Measurements from ENCODE around the gene DCXR. TPM values are rescaled to one million over a fixed set of nuclear protein-coding genes. Genes with fewer than 3 reads are reported as not detected.

DCXR gene
- total and polyA plus RNA-seq, 2 donors (not counting 3 experiments of a cell fraction or from before 2014, with no cell fraction given): 93.0 to 178 TPM

GRCh38 chr17:82016061-82016874 lies 21.2 kb downstream of the DCXR start:
- no peaks in the 10 kb centered on the region for H3K79me2 ChIP-seq (ENCODE audit: control insufficient read depth, insufficient read depth, low read length)
- POLR2A ChIA-PET: no interaction called here
- no TSS peak for BruUV-seq (replicated peaks)
- FAIRE-seq (no peak), DNase-seq (ENCODE audit: low read depth, low spot score) (no peak)
- CTCF ChIA-PET: interaction anchor here (2.6 to 9.1 kb wide), 2 partner anchors 12 to 56 kb away, joined by 8 to 345 read pairs; partner anchors contain the start of gene NOTUM
- TF ChIP-seq POLR2A (IDR thresholded peaks at IDR 0.05; ENCODE audit: low read depth, low read length) (no peak), MYC (IDR thresholded peaks at IDR 0.05; ENCODE audit: low read depth, low read length) (no peak), GATA2 (IDR thresholded peaks at IDR 0.05; ENCODE audit: insufficient read depth, insufficient read length, low read depth, low read length) (no peak), CTCF (IDR thresholded peaks at IDR 0.05; ENCODE audit: extremely low read depth in 1 of 2, insufficient read depth in 1 of 2, low read depth in 1 of 2, low read length in 2 of 2) (no peak), FOS (IDR thresholded peaks at IDR 0.05; ENCODE audit: borderline replicate concordance, insufficient read depth, low read length) (no peak), MAX (IDR thresholded peaks at IDR 0.05; ENCODE audit: insufficient read depth, insufficient read length) (no peak), EZH2 (IDR thresholded peaks at IDR 0.05; ENCODE audit: borderline replicate concordance, low read depth, low read length, severe bottlenecking) (no peak), POLR2AphosphoS5 (IDR thresholded peaks at IDR 0.05; ENCODE audit: insufficient read depth, low read depth, low read length) (no peak), JUN (IDR thresholded peaks at IDR 0.05; ENCODE audit: borderline replicate concordance, insufficient read depth, insufficient read length, low read depth) (no peak)
- no peaks in the 10 kb centered on the region for H3K9me3 ChIP-seq (replicated peaks; ENCODE audit: control insufficient read depth, insufficient read depth, low read length)
- H3K27me3 ChIP-seq (ENCODE audit: control insufficient read depth in 2 of 2, insufficient read depth in 2 of 2, low read length in 2 of 2): no peaks in the 10 kb centered on the region
- H3K9ac ChIP-seq (replicated peaks; ENCODE audit: extremely low read depth, insufficient read depth, low read length): no peak overlapping the region
- no peak overlapping the region for H3K4me2 ChIP-seq (ENCODE audit: insufficient read depth, low read length)
- H4K20me1 ChIP-seq (replicated peaks; ENCODE audit: control insufficient read depth, extremely low read depth, insufficient read depth, low read length): no peaks in the 10 kb centered on the region
- no peak overlapping the region for H2AFZ ChIP-seq (ENCODE audit: low read depth, low read length)
- dilution Hi-C loops (cut with MboI; ENCODE audit: extremely low pct_ligation_motif_present, low sequenced_read_pairs) (no loop called here), intact Hi-C loops (cut with micrococcal nuclease) (no loop called here)
- H3K4me1 ChIP-seq (ENCODE audit: control insufficient read depth, extremely low read depth, insufficient read depth, low read length): no peaks in the 10 kb centered on the region
- no peaks in the 10 kb centered on the region for H3K36me3 ChIP-seq (ENCODE audit: control insufficient read depth in 2 of 2, extremely low read depth in 1 of 2, insufficient read depth in 2 of 2, low read length in 2 of 2)
- no peak overlapping the region for H3K4me3 ChIP-seq (replicated peaks in 1 of 3; ENCODE audit: insufficient read depth in 1 of 3, low read depth in 1 of 3, low read length in 3 of 3)
- H3K9me1 ChIP-seq (replicated peaks; ENCODE audit: control insufficient read depth, extremely low read depth, insufficient read depth, low read length): no peaks in the 10 kb centered on the region
- H3K27ac ChIP-seq (ENCODE audit: insufficient read depth, low read depth, low read length): no peak overlapping the region

All from endothelial cell of umbilical vein (primary cell).